GM21737 (cell line): ENCODE results near the gene NPAS3.

ENCODE experiments used
- ATAC-seq: cut with Tn5 transposase; IDR thresholded peaks from one replicate; pipeline ENCODE4 v1.9.1; 2021; ENCODE audit warnings: mild to moderate bottlenecking, moderate library complexity; ENCODE audit not compliant: unreplicated experiment

The NPAS3 gene

GRCh38 chr14:33457617-33458016 is 518.9 kb downstream of the NPAS3 start:
- no peak for ATAC-seq

DNA sequence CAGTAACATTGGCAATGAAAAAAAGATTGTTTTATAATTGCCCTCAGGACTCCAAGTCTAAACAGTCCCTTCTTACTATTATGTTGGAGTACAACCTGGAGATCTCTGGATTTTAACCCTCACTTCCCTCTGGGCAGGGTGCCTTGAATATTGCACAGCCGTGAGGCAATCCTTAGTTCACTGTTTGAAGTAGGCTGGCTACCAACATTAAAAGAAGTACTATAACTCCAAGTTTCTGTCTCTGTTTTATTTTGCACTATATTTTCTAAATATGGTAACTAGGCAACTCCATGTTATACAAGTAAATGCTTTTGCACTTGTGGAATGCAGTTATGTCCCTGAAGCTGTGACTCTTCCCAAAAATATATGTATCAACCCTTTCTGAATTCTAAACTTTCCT is 521.5 kb downstream of the NPAS3 start:
- ATAC-seq: no peak

- no peak for ATAC-seq
Observed at GRCh38 chr14:33461036-33461435, 522.4 kb downstream of the NPAS3 start.

DNA sequence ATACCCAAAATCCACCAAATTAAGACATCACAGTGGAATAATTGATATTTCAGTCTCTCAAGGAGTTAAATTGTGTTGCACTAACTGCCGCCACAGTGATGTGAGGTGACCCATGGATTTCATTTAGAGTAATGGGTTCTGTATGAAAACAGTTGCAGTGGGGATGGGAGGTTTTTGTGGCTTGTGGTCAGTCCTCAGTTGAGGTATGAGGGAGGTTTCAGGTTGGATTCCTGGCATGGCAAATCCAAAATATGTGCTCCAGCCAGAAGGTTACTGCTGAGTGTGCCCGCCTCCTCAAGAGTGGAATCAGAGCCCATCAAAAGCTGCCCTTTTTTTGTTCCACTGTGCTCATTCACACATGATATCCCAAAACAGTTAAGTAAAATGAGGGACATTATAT is 525.1 kb downstream of the NPAS3 start:
- no peak for ATAC-seq

GRCh38 chr14:33464254-33464962 is 525.7 kb downstream of the NPAS3 start:
- no peak for ATAC-seq

DNA sequence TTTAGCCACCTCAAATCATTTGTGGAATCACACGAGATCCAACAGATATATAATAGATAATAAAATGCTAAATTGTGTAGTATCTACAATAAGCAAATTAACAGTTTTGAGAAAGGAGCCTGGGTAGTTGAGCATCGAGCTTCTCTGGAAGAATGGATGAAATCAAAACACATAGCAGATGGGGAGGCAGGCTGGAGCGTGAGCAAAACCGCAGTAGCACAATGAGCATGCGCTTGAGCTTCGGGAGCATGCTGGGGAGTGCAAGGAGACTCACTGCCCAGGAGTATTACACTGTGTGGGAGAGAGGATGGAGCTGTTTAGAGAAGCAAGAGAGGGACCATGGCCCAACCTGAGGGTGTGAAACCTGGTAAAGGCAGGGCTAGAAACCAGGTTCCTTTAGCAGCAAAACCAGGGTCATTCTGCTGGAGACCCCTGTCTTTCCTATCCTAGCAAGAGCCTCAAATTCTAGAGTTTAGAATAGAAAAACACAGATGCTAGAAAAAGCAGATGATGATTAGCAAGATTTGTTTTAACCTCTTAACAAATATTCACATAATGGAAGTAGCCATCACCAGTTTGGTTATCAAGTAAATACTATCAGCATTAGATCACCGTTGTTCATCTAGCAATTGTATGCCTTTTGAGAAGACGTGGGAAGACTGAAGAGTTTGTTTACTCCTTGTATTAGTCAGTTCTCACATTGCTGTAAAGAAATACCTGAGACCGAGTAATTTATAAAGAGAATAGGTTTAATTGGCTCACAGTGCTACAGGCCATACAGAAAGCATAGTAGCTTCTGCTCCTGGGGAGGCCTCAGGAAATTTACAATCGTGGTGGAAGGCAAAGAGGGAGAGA is 527.4 kb downstream of the NPAS3 start:
- ATAC-seq: no peak

GRCh38 chr14:33467971-33468370 is 529.3 kb downstream of the NPAS3 start:
- no peak for ATAC-seq

DNA sequence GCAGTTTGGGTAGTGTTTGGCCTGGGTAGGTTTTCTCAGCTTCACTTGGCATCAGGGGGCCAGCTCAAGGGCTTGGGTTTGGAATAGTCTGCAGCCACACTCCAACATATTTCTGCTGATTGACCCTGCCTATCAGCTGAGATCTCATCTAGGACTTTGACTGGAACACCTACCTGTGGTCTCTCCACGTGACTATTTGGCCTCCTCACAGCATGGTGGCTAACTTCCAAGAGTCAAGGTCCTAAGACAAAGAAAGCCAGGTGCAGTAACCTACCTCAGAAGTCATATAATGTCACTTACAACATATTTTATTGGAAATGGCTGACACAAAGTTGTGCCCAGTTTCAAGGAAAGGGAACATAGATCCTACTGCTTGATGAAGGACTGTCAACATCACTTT is 531.2 kb downstream of the NPAS3 start:
- no peak for ATAC-seq

DNA sequence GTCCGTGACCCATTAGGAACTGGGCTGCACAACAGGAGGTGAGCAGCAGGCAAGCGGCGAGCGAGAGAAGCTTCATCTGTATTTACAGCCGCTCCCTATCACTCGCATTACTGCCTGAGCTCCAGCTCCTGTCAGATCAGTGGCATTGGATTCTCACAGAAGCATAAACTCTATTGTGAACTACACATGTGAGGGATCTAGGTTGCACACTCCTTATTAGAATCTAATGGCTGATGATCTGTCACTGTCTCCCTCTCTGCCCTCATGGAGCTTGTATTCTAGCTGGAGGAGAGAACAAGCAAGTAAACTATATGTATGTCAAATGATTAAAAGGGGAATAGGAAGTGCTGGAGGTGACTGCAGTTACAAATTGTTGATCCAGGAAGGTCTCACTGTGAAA is 533.1 kb downstream of the NPAS3 start:
- ATAC-seq: no peak

DNA sequence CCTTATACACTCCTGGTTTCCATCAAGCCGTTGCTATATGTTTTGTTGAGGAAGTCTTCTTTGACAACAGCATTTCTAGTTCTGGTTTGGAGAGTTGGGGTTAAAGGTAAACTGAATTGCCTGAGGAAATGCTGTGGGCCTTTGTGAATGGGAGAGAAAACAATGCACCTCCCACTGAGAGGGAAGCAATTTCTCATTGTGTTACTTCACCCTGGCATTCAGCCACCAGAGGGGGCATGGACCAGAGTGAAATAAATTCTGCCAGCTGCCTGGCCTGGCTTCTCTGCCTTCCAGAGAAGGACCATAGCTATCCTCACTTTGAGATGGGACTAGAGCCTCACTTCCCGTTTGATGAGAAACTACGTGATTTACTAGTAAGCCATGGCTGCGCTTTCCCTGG is 536.9 kb downstream of the NPAS3 start:
- ATAC-seq: no peak

DNA sequence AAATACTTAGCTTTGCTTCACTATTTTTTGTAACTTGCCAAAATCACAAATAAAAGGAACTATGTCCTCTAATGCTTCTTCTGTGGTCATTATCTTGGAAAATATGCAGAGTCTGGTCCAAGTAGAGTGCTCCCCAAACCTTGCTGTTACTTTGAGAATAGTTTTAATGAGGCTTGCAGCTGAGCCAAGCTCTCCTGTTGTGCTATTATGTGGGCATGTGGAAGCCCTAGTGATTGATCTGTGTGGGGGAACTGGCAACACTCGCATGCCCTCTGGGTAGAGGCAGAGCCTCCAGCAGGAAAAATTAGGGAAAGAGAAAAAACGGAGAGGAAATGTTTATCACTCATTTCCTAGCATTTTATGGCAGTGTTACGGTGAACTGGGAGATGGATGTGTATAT is 539.1 kb downstream of the NPAS3 start:
- ATAC-seq: no peak

DNA sequence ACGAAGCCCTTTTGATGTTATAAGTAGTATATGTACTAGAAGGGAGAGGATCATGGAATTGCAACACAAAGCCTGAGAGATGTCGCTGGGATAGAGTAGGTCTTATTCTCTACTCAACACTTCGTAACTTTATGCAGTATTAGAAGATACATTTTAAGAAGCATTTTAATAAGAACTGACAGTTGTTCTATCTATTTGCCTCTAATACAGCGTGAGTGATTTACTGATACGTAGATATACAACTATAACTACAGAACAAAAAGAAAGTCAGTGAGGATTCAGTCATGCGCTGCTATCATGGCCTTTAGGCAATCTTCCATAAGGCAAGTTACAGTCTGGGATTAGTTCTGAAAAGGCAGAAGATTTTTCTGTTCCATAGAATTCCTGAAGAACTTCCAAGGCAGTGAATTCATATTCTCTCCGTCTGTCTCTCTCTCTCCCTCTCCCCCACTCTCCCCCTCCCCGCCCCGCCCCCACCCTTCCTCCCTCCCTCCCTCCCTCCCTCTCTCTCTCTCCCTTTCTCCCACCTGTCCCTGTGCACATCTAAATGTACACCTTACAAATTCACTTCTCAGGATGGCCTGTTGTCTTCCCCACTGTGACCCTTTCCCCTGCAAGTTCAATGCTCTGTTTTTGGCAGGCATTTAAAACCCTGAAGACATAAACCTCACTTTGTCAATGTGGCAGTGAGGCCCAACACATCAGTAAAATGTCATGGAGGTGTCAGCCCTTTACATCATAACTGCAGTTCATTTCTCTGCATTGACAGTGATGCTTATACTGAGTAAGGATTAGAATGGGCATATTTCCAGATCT is 541.6 kb downstream of the NPAS3 start:
- no peak for ATAC-seq

DNA sequence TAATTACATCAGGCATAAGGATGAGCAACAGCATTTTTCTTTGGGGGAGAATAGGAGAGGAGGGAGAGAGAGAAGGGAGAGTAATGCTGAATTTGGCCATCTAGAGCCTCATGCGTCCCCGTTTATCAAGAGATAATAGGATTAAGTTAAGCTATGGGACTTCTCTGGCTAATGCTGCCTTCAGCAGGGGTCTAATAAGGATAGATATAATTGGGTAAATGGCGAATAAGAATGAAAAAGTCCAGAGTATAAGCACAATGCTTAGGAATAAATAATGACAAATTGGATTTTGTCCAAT is 542.2 kb downstream of the NPAS3 start:
- ATAC-seq: no peak

DNA sequence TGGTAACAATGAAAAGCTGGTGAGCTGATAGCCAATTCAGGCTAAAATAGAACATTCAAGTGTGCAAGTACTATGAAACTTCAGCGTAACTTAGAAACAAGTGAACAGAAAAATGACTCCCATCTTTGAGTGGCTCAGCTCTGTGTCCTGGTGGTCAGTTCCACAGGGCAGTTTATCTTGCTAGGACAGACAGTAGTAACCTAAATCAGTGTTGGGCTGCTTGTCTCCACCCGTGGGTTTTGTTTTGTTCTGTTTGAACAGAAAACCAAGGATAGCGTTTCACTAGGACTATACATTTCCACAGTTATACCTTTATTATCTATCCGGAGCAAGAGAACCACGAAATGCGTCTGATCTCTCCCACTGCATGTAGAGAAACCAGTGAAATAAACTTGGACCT is 544.4 kb downstream of the NPAS3 start:
- ATAC-seq: no peak

- ATAC-seq: no peak
Observed at GRCh38 chr14:33483541-33483940, 544.9 kb downstream of the NPAS3 start.

DNA sequence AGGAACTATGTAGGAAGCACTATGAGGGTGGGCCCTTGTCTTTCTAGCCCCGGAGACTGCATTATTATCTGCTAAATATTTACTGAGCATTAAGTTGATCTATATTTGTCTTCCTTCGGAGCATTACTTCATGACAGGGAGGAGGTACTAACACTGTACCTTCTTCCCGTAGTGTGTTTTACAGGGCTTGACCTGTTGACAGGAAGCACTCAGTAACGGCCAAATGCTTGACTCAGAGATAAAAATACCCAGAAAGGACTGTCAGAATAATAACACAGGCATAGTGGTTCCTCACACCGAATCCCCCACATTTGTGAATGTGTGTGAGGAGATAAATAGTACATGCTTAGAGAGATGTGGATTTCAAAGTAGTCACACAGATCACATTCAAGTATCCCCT is 545.6 kb downstream of the NPAS3 start:
- ATAC-seq: no peak

DNA sequence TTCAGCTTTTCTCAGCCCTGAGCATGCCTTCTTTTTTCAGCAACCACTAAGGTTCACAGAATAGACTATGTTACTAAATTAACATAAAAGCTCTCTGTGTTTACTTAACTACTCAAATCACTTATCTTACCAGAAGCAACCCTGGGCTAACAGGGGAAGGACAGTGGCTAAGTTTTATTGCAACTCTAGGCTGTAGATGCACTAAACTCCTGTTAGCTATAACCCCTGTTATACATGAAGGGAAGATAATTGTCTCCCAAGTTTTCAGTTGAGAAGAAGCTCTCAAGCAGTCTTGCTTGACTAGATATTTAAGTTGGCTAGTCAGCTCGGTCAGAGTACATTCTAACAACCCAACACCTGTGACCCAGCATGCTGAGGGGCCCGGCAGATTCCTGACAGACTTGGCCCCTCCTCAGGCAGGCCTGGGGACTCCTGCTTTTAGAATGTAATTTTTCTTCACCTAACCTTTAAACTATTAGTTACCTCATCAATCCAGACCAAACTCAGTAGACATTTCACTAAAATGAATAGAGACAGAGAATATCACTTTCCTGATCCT is 547.7 kb downstream of the NPAS3 start:
- no peak for ATAC-seq

DNA sequence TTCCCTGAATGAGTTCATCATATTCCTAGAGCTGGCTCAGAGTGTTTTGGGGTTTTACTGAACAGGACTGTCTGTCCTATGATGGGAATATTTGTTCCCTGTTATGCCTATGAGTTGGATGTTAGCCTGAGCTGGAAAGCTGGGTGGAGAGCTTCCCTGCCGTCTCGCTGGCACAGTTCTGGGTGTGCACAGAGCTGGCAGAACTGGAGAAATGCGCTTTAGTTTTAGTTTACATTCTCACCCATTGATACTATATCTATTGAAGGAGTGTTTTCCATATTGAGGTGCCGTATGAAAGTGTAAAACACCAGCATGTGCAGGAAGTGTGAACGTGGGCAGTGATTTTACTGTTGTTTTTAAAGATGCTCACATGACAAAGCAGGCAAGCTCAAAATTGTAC is 549.9 kb downstream of the NPAS3 start:
- no peak for ATAC-seq

DNA sequence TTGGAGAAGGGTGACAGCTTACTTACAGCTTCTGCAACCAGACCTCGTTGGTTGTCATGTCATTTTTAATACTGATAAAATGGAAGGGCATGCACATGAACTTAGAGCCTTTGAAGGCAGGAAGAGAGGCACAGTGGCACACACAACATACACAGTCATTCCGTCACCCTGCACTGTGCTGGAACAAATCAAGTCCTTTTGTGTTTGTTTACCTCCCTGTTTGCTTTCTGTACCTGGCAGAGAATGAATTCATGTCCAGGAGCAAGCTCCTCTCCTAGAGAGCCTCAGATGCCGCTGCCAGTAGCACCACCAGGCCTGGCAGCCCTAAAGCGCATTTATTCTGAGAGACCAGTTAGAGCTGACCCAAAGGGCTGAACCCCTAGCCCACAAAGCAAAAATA is 551.9 kb downstream of the NPAS3 start:
- ATAC-seq: no peak

- no peak for ATAC-seq
Observed at GRCh38 chr14:33491112-33491511, 552.4 kb downstream of the NPAS3 start.

DNA sequence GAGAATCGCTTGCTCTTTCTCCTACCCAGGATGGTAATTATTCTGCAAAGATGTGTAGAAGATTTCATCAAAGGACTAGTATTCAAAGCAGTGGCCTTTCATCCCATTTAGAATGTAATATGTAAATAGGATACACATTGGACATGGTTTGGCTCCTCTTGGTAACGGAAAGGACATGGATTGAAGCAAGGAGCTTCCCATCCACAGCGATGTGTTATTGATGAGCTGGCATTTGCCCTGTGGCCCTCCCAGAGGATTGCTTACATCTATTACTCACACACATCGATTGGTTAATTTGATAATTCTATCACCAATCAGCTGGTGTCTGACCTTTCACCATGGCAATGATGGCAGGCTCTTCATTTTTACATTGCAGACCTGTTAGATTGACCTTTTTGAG is 553.8 kb downstream of the NPAS3 start:
- ATAC-seq: no peak

DNA sequence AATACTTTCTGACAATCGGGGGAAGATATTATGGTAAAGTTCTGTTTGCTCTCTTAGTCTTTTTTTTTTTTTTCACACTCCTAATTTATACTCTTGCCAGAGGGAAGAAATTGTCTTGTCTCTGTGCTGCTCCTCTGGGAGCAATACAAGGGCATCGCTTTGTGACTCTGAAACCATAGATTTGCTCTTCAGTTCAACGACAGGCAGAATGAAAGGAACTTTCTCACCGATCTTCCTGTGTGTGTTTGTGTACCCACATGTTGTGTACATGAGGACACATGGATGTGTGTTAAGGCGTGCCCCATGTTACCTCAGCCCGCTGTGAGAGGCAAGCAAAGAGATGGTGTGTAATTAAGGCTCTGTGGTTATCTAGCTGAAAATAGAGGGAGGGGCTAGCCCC is 554.6 kb downstream of the NPAS3 start:
- no peak for ATAC-seq
